ENCODE measurements around the gene ZKSCAN1.
"Not testable (repeated sequence)": the region's sequence is repeated elsewhere in the genome, so short reads cannot be mapped to it uniquely, and the experiment has no call there.

ZKSCAN1 gene

DNA sequence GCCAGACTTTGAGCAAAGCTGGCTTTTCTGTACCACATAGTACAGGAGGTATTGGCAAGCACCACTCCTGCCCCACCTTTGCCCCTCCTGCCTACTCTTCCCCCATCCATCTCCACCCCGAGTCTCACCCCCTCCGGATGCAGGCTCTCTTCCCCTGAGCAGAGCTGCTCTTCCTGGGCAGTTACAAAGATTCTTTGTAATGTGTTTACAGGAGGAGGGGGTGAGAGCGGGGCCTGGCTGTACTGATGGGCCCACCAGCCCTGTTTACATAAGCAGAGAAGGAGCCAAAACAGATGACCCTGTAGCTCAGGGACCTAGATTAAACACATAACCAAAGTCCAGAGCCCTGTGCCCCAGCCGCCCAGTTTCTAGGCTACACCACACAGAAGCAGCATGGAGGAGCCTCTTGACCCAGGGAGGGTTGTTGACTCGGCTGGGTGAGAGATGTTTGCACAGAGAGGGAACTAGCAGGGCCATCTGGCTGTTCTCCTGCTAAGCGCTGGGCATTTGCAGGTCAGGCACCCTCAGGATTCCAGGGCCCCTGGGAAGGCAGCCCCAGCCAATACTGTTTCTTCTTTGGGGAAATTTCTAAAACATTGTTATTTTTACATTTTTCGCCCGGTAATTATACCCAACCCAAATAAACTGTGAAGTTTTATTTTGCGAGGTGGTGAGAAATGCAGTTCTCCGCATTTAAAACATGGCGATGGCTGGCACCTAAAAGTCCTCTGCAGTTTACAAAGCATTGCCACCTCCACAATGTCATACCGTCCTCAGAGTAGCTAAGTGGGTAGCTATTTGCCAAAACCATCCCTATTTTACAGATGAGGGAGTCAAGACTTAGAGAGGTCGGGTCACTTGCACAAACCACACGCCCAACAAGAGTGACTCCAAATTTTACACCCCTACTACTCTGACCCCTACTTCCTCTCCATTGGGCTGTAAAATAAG is 11.4 kb upstream of the ZKSCAN1 start:
- DNase-seq = no peak

DNA sequence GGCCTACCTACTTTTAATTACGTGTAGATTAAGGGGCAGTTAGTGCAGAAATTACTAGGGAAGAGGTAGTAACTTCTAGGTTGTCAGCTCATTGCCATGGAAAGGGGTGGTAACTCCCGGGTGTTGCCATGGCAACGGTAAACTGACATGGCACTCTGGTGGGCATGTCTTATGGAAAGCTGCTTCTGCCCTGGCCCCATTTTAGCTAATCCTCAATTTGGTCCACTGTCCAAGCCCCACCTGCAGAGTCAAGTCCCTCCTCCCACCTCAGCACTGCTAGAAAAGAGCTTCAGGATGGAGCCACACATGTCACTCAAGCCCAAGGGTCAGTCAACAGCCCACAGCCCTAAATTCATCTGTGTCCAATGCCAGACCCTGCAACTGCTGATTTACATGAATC is 7.5 kb upstream of the ZKSCAN1 start:
- no peak for DNase-seq

DNA sequence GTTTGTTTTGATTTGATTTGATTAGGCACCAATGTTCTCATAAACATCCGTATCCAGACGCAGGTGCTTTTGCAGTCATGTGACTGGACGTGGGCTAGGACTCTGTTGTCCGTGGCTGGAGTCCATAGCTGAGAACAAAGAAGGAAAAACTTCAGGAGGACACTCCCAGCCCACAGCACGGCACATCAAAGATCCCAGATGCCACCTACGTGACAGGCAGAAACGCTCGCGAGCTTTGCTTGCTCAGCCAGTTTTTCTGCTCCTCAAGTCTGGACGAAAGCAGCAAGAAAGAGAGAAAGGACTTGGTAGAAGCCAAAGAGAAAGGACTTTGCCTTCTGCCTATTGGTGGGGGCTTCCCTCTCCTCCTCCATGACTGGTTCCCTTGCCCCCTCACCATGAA is 6.9 kb upstream of the ZKSCAN1 start:
- DNase-seq = no peak

DNA sequence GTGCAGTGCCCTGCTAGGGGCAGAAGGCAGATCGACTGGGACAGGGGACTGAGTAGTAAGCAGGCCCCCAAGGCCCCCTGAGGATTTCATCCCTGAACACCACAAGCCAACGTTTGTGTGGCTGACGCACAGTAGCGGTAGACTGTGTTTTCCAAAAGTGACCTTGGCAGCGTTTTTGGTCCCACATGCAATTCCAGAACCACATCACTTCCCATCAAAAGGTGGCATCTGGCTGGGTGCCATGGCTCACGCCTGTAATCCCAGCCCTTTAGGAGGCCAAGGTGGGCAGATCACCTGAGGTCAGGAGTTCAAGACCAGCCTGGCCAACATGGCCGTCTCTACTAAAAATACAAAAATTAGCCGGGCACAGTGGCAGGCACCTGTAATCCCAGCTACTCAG is 5.4 kb upstream of the ZKSCAN1 start:
- DNase-seq = not testable (repeated sequence)

DNA sequence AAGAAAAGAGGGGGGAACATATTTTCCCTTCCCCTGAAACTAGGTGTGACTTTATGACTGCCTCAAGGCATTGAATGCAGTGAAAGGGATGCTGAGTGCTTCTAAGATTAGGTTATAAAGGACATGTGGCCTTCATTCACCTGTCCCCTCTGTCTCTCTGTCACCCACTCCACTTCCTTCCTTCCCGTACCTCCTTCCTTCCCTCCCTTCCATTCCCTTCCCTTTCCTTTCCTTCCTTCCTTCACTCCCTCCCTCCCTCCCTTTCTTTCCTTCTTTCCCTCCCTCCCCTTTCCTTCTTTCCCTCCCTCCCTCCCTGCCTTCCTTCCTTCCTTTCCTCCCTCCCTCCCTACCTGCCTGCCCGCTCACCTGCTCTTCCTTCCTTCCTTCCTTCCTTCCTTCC is 4.5 kb upstream of the ZKSCAN1 start:
- DNase-seq = no peak

DNA sequence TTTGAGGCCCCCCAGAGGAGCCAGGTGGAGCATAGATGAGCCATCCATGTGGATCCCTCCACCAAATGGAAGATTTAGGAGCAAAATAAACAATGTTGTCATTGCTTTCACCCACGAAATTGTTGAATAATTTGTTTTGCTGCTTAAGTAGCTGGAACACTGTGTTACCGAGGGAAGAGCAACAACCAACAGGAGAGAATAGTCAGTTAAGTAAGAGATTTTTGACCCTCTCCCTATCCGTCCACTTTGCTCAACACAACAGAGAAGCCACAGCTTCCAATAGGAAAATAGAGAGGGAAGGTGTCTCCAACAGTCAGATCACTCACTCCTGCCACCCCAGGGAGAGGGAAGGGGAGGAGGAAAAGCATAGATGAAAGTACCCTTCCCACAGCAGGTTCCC is 3.9 kb upstream of the ZKSCAN1 start:
- no peak for DNase-seq

DNA sequence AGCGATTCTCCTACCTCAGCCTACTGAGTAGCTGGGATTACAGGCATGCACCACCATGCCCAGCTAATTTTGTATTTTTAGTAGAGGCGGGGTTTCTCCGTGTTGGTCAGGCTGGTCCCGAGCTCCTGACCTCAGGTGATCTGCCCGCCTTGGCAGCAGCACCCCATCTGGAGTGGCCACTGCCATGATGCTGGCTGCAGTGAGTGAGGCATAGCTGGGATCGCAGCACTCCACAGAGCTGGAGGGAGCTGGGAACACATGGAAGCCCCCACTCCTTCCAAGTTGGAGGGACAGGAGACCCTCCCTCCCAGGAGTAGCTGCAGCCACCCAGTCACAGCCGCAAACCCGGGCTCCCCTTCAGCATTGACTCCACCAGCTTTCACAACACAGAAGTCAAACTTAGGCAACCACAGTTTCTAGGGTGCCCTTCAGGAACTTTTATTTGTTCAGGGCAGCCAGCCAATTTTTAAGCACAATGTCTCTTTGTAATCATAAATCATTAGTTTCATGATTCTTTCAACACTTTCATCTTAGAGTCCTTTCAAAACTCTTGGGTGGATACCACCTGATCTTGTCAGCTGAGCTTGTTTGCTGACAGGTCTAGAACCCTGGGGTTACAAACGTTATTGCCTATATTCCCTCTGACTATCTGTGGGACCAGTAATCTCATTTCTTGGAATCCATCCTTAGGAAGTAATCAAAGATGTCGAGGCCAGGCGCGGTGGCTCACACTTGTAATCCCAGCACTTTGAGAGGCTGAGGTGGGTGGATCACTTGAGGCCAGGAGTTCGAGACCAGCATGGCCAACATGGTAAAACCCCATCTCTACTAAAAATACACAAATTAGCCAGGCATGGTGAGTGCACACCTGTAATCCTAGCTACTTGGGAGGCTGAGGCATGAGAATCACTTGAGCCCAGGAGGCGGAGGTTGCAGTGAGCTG is 2.7 kb upstream of the ZKSCAN1 start:
- not testable (repeated sequence) for DNase-seq

DNA sequence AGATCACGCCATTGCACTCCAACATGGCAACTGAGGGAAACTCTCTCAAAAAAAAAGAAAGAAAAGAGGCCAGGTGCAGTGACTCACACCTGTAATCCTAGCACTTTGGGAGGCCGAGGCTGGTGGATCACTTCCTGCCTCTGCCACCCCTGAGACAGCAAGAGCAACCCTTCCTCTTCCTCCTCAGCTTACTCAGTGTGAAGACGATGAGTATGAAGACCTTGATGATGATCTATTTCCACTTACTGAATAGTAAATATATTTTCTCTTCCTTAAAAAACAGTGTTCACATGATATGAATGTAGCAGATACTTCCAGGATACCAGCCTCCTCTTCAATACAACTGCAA is 2.1 kb upstream of the ZKSCAN1 start:
- no peak for DNase-seq

DNA sequence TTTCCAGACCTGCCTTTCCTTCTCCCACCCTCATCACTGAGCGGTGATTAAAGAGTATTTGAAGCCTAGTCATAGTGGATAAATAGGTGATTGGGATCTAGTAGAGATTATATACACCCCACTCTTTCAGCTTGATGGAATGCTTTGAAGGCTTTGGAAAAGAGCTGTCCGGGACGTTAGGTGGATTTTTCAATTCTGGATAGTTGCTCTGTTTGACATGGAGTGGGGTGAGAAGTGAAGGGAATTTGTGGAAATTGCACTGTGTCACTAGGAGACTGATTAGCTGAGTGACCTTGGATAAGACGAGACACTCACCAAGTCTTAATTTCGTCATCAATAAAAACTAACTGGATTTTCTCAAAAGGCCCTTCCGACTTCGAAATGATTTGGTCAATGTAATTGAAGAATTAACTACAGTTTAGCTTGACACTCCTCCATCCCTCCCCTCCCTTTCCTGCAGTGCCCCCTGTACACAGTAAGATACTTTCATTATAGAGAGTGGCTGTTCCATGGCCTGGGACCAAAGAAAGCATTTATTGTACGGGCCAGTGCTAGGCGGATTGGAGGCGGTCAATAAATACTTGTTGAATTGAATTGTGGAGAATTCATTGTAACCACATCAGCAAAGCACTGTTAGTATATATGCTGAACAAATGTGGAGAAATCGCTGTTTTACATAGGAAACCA is 962 bp downstream of the ZKSCAN1 start:
- DNase-seq = no peak

DNA sequence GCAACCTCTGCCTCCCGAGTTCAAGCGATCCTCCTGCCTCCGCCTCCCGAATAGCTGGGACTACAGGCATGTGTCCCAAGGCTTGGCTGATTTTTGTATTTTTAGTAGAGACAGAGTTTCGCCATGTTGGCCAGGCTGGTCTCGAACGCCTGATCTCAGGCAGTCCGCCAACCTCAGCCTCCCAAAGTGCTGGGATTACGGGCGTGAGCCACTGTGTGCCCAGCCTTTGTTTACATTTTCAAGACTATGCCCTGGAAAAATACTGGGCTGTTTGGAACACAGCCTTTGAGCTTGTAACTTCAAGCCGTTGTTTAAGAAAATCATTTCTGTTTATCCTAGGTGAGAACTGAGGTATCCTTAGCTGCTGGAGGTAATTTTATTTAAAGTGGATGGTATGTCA is 1.9 kb downstream of the ZKSCAN1 start:
- no peak for DNase-seq

DNA sequence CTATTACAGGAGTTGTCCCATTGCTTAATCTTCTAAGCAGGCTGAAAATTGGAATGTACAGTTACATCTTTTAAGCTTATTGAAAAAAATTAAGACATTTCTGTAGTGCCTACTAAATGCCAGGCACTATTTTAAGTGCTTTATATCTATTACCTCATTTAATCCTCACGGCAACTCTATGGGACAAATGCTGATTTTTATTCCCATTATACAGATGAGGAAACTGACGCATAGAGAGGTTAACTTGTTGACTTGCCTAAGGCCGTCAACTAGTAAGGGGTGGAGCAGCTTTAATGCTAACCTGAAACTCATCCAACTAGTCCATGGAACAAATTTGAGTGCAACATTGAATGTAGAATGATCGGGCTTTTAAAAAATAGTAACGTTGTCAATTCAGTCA is 2.5 kb downstream of the ZKSCAN1 start:
- DNase-seq = no peak

DNA sequence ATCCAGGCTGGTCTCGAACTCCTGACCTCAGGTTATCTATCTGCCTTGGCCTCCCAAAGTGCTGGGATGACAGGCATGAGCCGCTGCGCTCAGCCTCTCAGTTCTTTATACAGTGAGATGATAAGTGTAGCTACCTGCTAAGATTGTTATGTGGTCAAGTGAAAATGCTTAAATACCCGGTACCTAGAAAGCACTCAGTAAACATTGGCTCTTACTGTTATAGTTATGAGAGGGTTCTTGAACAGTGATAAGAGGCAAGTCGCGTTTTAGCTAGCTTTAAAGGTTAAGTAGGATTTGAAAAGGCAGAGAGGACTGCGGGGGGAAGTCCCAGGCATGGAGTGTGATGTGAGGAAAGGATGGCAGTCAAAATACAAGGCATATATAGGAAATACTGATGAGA is 4.5 kb downstream of the ZKSCAN1 start:
- no peak for DNase-seq

DNA sequence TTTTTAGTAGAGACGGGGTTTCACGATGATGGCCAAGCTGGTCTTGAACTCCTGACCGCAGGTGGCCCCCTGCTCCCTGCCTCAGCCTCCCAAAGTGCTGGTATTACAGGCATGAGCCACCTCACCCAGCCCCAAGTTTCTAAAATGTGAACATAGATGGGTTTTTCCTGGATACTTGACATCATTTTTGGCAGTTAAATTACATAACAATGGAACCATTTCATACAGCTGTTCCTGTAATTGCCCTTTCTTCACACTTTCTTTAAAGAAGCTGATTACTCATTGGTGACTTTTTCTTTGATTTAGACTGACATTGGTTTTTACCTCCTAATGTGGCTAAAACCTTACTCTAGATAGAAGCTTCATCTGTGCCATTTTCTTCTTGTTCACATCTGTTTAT is 5.9 kb downstream of the ZKSCAN1 start:
- no peak for DNase-seq

DNA sequence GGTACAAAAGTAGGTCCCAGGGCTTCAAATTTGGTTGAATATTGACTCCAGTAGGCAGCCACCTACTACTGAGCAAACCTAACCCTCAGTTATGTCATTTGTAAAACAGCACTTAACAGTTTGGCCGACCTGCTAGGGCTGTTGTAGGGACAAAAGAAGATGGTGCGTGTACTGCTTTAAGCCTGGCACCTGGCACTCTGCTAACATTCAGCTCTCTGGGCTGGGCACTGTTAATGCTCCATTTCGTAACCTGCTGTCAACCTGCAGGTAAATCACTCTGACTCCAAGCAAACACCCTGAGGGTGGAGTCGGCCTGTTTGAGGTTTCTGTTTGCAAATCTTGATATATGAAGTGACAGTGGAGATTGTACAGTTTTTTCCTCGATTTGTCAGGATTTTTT is 7.2 kb downstream of the ZKSCAN1 start:
- no peak for DNase-seq

DNA sequence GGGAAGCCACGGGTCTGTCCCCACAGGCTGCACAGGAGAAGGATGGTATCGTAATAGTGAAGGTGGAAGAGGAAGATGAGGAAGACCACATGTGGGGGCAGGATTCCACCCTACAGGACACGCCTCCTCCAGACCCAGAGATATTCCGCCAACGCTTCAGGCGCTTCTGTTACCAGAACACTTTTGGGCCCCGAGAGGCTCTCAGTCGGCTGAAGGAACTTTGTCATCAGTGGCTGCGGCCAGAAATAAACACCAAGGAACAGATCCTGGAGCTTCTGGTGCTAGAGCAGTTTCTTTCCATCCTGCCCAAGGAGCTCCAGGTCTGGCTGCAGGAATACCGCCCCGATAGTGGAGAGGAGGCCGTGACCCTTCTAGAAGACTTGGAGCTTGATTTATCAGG is 8.1 kb downstream of the ZKSCAN1 start:
- no peak for DNase-seq

DNA sequence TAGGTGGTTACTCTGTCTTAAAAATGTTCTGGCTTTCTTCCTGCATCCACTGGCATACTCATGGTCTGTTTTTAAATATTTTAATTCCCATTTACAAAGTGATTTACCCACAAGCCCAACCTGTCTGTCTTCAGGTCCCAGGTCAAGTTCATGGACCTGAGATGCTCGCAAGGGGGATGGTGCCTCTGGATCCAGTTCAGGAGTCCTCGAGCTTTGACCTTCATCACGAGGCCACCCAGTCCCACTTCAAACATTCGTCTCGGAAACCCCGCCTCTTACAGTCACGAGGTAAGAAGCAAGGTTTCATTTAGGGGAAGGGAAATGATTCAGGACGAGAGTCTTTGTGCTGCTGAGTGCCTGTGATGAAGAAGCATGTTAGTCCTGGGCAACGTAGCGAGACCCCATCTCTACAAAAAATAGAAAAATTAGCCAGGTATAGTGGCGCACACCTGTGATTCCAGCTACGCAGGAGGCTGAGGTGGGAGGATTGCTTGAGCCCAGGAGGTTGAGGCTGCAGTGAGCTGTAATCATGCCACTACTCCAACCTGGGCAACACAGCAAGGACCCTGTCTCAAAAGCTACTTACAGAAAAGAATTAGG is 8.7 kb downstream of the ZKSCAN1 start:
- DNase-seq = no peak

DNA sequence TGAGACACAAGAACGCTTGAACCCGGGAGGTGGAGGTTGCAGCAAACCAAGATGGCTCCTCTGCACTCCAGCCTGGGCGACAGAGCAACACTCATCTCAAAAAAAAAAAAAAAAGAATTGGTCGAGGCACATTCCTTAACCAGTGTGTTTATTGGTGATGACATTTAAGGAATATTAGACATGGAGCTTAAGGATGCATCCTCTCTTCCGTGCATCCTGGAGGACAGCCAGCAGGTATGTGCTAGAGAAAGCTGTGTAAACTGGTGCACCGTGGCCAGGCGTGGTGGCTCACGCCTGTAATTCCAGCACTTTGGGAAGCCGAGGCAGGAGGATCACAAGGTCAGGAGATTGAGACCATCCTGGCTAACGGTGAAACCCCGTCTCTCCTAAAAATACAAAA is 11.8 kb downstream of the ZKSCAN1 start:
- no peak for DNase-seq

DNA sequence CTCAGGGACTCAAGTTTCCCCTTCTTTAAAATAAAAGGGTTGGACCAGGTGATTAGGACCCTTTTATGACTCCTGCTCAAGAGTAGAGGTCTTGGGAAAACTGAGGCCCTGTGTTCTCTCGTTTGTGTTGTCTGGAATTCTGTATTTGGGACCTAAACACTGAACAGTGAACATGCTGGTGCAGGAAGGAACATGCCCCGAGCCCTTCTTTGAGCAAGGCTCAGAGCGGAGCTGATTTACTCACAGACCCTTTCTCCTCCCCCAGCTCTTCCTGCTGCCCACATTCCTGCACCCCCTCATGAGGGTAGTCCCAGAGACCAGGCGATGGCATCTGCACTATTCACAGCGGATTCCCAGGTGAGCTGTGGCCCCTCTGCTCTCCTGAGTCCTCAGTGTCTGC is 14.2 kb downstream of the ZKSCAN1 start:
- DNase-seq = no peak

DNA sequence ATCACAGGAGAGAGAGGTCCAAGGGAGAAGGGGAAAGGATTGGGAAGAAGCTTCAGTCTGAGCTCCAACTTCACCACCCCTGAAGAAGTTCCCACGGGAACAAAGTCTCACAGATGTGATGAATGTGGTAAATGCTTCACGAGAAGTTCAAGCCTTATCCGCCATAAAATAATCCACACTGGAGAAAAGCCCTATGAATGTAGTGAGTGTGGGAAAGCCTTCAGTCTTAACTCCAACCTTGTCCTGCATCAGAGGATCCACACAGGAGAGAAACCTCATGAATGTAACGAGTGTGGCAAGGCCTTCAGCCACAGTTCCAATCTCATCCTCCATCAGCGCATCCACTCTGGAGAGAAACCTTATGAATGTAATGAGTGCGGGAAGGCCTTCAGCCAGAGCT is 18.1 kb downstream of the ZKSCAN1 start:
- no peak for DNase-seq

DNA sequence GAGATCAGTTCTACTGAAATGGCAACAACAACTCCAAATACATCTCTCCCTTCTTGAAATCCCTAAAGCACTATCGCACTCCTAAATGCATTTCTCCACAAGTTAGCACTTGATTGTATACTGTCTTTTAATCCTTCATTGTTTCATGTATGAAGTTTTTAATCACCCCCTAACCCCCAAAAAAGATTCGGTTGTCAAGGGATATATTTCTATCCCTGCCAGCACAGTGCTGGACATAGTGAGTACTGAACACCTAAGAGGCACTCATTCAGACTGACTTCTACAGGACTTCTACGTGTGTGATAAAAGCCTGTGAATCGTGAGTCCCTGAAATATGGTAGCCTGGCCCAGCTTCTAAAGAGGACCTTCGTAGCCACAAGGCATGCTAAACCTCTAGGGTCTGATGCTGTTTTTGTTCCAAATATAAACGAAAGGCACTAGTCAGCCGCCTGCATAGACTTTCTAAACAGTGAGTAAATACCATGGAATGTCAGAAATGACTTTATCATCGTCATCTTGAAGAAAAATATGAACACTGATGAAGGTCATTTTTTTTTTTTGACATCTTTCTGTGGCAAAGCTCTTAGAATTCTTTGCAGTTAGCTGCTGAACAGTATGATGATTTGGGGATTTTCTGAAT is 19.6 kb downstream of the ZKSCAN1 start:
- no peak for DNase-seq

DNA sequence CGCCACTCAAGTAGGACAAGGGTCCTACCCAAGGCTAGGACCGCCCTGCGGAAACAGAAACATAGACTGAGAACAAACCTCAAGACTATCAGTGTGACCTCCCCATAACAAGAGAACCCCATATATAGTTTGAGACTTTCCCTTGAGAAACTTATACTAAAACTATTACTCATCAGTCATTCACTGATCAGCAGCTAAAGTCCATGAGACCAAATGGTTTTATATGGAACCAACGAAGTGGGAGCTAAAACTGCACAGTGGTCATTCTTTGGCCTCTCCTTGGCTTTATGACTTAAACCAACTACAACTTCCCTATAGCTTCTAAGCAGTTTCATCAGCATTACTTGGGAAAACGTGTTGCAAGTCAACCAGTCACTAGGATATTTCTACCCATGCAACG is 20.5 kb downstream of the ZKSCAN1 start:
- no peak for DNase-seq

DNA sequence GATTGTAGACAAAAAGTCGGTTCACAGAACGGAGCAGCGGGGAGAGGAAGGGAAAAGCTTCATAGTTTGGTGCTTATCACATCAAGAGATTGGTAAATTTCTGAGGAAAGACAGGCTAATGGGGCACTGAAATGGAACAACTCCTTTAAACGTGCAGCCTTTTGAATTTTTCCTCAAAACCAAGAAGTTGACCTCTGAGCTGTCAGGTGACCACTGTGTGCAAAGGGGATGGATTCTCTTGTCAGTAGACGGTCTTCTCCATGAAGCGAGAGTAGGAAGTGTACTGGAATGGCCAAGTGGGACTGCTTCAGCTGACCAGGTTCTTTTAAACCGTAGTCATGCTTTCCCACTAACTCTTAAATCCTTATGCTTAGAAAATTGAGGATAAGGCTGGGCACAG is 22.9 kb downstream of the ZKSCAN1 start:
- DNase-seq = no peak

DNA sequence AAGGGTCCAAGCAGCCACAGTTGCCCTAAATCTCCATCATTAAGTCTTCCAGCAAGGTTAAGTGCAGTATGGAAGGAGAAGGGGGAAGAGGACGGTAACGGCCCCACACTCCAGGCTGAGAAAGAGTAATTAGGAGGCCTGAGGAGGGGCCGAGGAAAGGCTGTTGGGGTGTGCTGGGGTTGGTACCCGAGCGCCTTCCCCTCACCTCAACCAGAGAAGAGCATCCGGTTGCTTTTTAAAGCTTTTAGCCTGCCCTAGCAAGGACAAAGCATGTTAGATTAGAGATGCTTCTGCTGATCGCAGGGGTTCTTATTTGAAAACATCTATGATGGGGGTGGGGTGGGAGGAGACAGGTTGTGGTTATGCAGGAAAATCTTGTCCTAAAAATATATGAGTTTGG is 25.2 kb downstream of the ZKSCAN1 start:
- DNase-seq = no peak
